SU-DHL-6 (cell line): ENCODE data around the gene IL10.

Source experiments
- H2AFZ ChIP-seq: fragments of 200-600 bp; sonication (generic); 2 replicates; pipeline ENCODE4 v1.6.1; 2014; ENCODE audit warnings: low read depth, mild to moderate bottlenecking, moderate library complexity, mixed read lengths, antibody characterized with exemption, low read length; ENCODE audit not compliant: severe bottlenecking
- H3F3A ChIP-seq: fragments of 200-600 bp; shearing (Covaris generic); 2 replicates; pipeline ENCODE4 v1.6.0; 2016; ENCODE audit warnings: antibody characterized with exemption, mild to moderate bottlenecking; ENCODE audit not compliant: insufficient read depth
- H3K27ac ChIP-seq: fragments of 200-600 bp; sonication (generic); 2 replicates; pipeline ENCODE4 v1.5.1; 2016; ENCODE audit warnings: low read depth, mild to moderate bottlenecking, low read length, moderate library complexity, mixed read lengths
- H3K27me3 ChIP-seq: fragments of 200-600 bp; sonication (generic), shearing (Covaris generic); 2 replicates; pipeline ENCODE4 v1.6.0; 2014; ENCODE audit warnings: mild to moderate bottlenecking, low read length
- H3K36me3 ChIP-seq: fragments of 200-600 bp; sonication (generic); 2 replicates; pipeline ENCODE4 v1.6.1; 2014; ENCODE audit warnings: mild to moderate bottlenecking, low read length, mixed read lengths
- H3K4me2 ChIP-seq: fragments of 300-600, 200-600 bp; shearing (Covaris generic), sonication (generic); 2 replicates; pipeline ENCODE4 v1.6.0; 2014; ENCODE audit warnings: low read length, low read depth, mild to moderate bottlenecking; ENCODE audit not compliant: poor library complexity, severe bottlenecking
- H3K4me3 ChIP-seq: fragments of 200-600 bp; sonication (generic); 2 replicates; pipeline ENCODE4 v1.5.1; 2014; ENCODE audit warnings: antibody characterized with exemption, low read length, mild to moderate bottlenecking, mixed read lengths; ENCODE audit not compliant: insufficient read depth, poor library complexity, severe bottlenecking
- H3K79me2 ChIP-seq: fragments of 200-600 bp; sonication (generic); 2 replicates; pipeline ENCODE4 v1.6.1; 2014; ENCODE audit warnings: mild to moderate bottlenecking, low read length, moderate library complexity; ENCODE audit not compliant: insufficient read depth
- H3K9ac ChIP-seq: fragments of 200-600 bp; sonication (generic); 2 replicates; pipeline ENCODE4 v1.7.0; 2014; ENCODE audit warnings: mild to moderate bottlenecking, low read length
- H3K9me2 ChIP-seq: fragments of 200-600 bp; sonication (generic); replicated peaks from 2 replicates; pipeline ENCODE4 v1.6.1; 2014; ENCODE audit warnings: low read length; ENCODE audit not compliant: insufficient read depth
- H3K9me3 ChIP-seq: fragments of 200-600 bp; sonication (generic); 2 replicates; pipeline ENCODE4 v1.6.1; 2014; ENCODE audit warnings: low read length, mixed read lengths; ENCODE audit not compliant: insufficient read depth
- H4K20me1 ChIP-seq: fragments of 200-600 bp; sonication (generic); 2 replicates; pipeline ENCODE4 v1.6.1; 2014; ENCODE audit warnings: low read depth, mild to moderate bottlenecking, antibody characterized with exemption, low read length, moderate library complexity, mixed read lengths
- EZH2phosphoT487 ChIP-seq: fragments of 200-600 bp; sonication (generic), shearing (Covaris generic); conservative IDR thresholded peaks from 2 replicates; pipeline ENCODE4 v1.6.1; 2018; ENCODE audit warnings: mild to moderate bottlenecking, antibody characterized with exemption, low read length, moderate library complexity, mixed read lengths
- TF ChIP-seq, protein P1 (sequence below): fragments of 200-600 bp; sonication (generic); IDR thresholded peaks from one replicate; pipeline ENCODE4 v1.5.1; 2017; ENCODE audit warnings: antibody characterized with exemption, mild to moderate bottlenecking, low read length, moderate library complexity; ENCODE audit not compliant: insufficient read depth, poor library complexity, severe bottlenecking

Gene IL10

DNA sequence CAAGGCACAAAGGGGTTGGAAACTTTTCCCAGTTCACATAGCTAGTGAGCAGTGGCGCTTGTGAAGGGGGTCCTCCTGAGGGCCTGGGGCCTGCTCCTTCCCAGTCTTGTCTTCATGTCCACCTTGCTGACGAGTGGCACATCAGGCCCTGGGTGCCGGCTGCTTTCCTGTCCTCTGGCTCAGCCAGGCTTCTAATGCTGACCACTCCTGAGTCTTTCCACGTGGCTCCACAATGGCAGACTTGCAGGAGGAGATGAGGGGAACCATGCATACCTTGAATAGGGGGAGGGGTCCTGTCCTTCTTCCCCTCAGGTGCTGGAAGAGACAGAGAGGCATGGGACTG lies 48.9 kb downstream of the IL10 start:
- H3K27me3 ChIP-seq, result no peaks in the 10 kb centered on the region
- H3F3A ChIP-seq, result no peaks in the 10 kb centered on the region
- no peaks in the 10 kb centered on the region for H3K9me2 ChIP-seq
- TF ChIP-seq, protein P1, sequence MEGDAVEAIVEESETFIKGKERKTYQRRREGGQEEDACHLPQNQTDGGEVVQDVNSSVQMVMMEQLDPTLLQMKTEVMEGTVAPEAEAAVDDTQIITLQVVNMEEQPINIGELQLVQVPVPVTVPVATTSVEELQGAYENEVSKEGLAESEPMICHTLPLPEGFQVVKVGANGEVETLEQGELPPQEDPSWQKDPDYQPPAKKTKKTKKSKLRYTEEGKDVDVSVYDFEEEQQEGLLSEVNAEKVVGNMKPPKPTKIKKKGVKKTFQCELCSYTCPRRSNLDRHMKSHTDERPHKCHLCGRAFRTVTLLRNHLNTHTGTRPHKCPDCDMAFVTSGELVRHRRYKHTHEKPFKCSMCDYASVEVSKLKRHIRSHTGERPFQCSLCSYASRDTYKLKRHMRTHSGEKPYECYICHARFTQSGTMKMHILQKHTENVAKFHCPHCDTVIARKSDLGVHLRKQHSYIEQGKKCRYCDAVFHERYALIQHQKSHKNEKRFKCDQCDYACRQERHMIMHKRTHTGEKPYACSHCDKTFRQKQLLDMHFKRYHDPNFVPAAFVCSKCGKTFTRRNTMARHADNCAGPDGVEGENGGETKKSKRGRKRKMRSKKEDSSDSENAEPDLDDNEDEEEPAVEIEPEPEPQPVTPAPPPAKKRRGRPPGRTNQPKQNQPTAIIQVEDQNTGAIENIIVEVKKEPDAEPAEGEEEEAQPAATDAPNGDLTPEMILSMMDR, result no peak
- no peak for TF ChIP-seq EZH2phosphoT487
- H3K9me3 ChIP-seq, result no peaks in the 10 kb centered on the region
- no peaks in the 10 kb centered on the region for H3K79me2 ChIP-seq
- H2AFZ ChIP-seq, result no peak overlapping the region
- no peaks in the 10 kb centered on the region for H3K36me3 ChIP-seq
- no peak overlapping the region for H3K27ac ChIP-seq
- H4K20me1 ChIP-seq, result no peaks in the 10 kb centered on the region
- no peak overlapping the region for H3K4me2 ChIP-seq
- no peak overlapping the region for H3K9ac ChIP-seq
- H3K4me3 ChIP-seq, result no peak overlapping the region

DNA sequence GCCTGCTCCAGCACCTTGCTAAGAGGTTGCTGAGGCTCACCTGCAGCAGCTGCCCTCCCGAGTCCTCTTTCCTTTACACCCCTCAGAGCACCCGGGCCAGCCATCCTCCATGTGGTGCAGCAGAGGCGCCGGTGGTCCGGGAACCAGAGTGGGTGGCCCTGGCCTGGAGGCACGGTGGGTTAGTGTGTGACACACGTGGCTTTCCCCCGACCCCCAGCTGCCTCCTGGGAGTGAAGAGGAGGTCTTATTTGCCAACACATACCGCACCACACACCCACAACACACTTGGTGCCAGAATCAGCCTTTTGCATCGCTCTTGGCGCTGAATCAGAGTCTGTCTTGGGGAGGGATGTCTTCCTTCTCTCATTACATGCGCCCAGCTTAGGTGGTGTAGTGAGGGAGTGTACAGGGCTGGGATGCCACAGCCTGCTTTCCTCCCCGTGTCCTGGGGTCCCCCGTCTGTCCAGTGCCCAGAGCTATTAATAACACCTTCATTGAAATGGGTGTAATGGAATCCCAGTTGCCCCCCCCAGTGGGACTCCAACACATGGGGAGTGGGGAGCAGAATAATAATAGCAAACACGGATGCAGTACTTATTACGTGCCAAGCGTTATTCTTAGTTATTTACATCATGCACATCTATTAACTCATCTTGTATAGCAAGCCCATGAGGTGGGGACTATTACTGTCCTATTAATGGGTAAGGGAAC lies 49.4 kb downstream of the IL10 start:
- Histone ChIP-seq H3K27ac (no peak overlapping the region), H3K27me3 (no peaks in the 10 kb centered on the region), H4K20me1 (no peaks in the 10 kb centered on the region), H3K4me3 (no peak overlapping the region), H3K4me2 (no peak overlapping the region), H3K9me3 (no peaks in the 10 kb centered on the region), H2AFZ (no peak overlapping the region), H3K36me3 (no peaks in the 10 kb centered on the region), H3K9me2 (no peaks in the 10 kb centered on the region), H3F3A (no peaks in the 10 kb centered on the region), H3K9ac (no peak overlapping the region), H3K79me2 (no peaks in the 10 kb centered on the region)
- TF ChIP-seq, protein P1, result no peak
- TF ChIP-seq EZH2phosphoT487, result no peak

DNA sequence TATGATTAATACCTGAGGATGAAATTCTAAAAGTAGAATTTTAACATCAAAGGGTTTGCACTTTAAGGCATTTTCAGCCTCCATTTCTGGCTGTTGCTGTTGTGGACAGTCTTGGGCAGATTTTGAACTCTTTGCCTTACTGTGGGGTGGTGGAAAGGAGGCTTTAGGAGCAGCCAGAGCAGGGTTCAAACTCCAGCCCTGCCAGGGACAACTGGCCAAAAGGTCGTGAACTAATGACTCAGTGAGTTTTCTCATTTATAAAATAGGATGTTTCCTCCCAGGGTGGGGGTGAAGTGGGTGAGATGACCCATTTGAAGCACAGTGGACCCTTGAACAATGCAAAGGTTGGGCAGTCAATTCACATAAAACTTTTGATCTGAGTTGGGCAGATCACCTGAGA lies 50.8 kb downstream of the IL10 start:
- H3K27ac ChIP-seq, result no peak overlapping the region
- no peaks in the 10 kb centered on the region for H3K27me3 ChIP-seq
- no peak overlapping the region for H3K9ac ChIP-seq
- TF ChIP-seq, protein P1, result no peak
- TF ChIP-seq EZH2phosphoT487, result no peak
- no peaks in the 10 kb centered on the region for H3K79me2 ChIP-seq
- H3K9me3 ChIP-seq, result no peaks in the 10 kb centered on the region
- H3K4me2 ChIP-seq, result no peak overlapping the region
- H3K9me2 ChIP-seq, result no peaks in the 10 kb centered on the region
- no peak overlapping the region for H2AFZ ChIP-seq
- no peaks in the 10 kb centered on the region for H3F3A ChIP-seq
- no peaks in the 10 kb centered on the region for H3K36me3 ChIP-seq
- no peak overlapping the region for H3K4me3 ChIP-seq
- no peaks in the 10 kb centered on the region for H4K20me1 ChIP-seq
